AG04449 (cell line): Measurements from ENCODE around the gene STX3.
"Not testable (repeated sequence)": the region's sequence is repeated elsewhere in the genome, so short reads cannot be mapped to it uniquely, and the experiment has no call there.

Source experiments
- CTCF ChIA-PET: fragments of 350-600 bp; formaldehyde crosslinking; extraction: SDS; loops from one replicate; lab custom pipeline; 2021; ENCODE audit warnings: antibody characterized with exemption; lab: Yijun Ruan, JAX
- POLR2A ChIA-PET: fragments of 400-600, 350-600 bp; formaldehyde crosslinking; extraction: SDS; loops from one replicate; lab custom pipeline; 2020; ENCODE audit warnings: antibody characterized with exemption, inconsistent platforms; lab: Yijun Ruan, JAX
- DNase-seq: peaks from one replicate; pipeline ENCODE4 v3.0.0-alpha.2; 2010; ENCODE audit warnings: low read depth, low spot score
- H3K4me3 ChIP-seq: 2 replicates; pipeline ENCODE4 v1.5.1; 2011; ENCODE audit warnings: low read depth, mild to moderate bottlenecking, control low read depth, low read length
- TF ChIP-seq, protein P1 (sequence below): IDR thresholded peaks from one replicate; pipeline ENCODE4 v1.5.1; 2011; ENCODE audit warnings: mild to moderate bottlenecking, moderate library complexity, low read length, control low read depth, inconsistent platforms; ENCODE audit not compliant: insufficient read depth; ENCODE audit errors: missing control alignments

Gene STX3

DNA sequence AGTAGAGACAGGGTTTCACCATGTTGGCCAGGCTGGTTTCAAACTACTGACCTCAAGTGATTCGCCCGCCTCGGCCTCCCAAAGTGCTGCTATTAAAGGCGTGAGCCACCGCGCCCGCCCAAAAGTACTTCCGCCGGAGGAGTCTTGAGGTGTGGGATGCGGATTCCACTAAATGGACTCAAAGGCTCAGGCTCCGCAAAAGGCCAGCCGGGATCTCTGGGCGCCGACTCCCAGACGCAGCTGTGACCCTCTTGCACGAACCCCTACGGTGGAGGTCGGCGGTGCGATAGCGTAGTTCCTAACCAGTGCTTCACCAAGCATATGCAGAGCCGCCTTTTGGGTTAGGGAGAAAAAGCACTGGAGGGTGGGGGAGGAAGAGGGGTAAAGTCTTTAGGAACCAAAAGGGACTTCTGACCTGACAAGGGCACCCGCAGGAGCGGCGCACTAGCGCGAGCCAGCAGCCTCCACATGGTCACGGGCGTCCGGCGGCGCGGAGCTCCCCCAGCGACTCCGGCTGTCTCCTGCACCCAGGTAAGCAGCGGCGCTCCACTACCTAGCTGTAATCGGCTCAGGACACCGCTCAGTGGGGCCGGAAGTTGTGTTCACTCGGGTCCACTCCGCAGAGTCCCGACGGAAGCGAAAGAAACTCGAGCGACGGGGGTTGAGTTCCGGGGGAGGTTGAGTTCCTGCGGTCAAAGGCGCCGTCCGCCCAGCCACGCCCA, 55.2 kb downstream of the STX3 start, which contains the start of gene MRPL16:
MRPL16 (minus strand) TSS at position 590 of the 722 bp plus-strand sequence; CDS start at position 470, 120 bp downstream.
- TF ChIP-seq, protein P1, sequence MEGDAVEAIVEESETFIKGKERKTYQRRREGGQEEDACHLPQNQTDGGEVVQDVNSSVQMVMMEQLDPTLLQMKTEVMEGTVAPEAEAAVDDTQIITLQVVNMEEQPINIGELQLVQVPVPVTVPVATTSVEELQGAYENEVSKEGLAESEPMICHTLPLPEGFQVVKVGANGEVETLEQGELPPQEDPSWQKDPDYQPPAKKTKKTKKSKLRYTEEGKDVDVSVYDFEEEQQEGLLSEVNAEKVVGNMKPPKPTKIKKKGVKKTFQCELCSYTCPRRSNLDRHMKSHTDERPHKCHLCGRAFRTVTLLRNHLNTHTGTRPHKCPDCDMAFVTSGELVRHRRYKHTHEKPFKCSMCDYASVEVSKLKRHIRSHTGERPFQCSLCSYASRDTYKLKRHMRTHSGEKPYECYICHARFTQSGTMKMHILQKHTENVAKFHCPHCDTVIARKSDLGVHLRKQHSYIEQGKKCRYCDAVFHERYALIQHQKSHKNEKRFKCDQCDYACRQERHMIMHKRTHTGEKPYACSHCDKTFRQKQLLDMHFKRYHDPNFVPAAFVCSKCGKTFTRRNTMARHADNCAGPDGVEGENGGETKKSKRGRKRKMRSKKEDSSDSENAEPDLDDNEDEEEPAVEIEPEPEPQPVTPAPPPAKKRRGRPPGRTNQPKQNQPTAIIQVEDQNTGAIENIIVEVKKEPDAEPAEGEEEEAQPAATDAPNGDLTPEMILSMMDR = no peak
- ChIA-PET POLR2A (interaction anchor here (1.0 kb wide), 1 partner anchor 55 kb away, joined by 4 read pairs; the partner anchor contains the start of gene STX3), CTCF (interaction anchor here (1.4 to 4.0 kb wide), 4 partner anchors 9 to 56 kb away, joined by 3 to 35 read pairs (median 10); partner anchors contain the start of gene STX3)
- peak within 1 kb of the TSS; percentile 99 for H3K4me3 ChIP-seq
- DNase-seq = peak; percentile 36

DNA sequence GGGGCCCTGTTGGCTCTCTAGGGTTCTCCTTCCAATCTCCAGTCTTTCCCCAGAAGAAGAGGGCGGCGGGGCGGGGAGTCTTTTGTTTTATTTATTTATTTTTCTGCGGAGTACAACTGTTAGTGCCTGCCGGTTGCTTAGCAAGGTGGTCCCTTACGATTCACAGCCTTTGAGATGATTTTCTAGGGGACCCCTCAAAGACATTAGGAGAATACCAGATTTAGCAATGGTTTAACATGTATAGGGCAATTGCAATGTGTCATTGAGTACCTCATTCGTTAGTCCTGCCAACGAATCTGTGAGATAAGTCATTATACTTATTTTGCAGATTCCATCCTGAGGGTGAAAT, 55.7 kb downstream of the STX3 start:
- DNase-seq = no peak
- TF ChIP-seq, protein P1 = no peak
- POLR2A ChIA-PET = interaction anchor here (1.0 kb wide), 1 partner anchor 56 kb away, joined by 4 read pairs; the partner anchor contains the start of gene STX3
- CTCF ChIA-PET = interaction anchor here (3.0 to 4.0 kb wide), 2 partner anchors 10 to 56 kb away, joined by 16 to 35 read pairs; partner anchors contain the start of gene STX3
- H3K4me3 ChIP-seq = peak overlapping the region; percentile 99

DNA sequence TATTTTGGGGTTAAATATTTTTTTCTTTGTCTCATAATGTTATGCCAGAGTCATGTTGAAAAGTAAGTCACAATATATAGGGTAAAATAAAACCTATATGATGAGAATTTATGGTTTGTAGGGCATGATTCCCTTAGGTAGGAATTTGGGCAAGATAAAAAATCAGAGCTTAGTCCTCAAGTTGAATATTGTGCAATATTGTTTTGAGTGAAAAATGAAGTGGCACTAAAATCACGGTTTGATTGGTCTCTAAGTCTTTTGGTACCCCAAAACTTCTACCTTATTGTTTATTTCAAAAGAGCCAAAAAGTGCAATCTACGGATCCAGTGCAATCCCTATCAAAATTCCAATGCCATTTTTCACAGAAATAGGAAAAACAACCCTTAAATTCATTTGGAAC, 57.0 kb downstream of the STX3 start:
- TF ChIP-seq, protein P1 = no peak
- no peak overlapping the region for H3K4me3 ChIP-seq
- no peak for DNase-seq
- POLR2A ChIA-PET = no interaction called here
- CTCF ChIA-PET = interaction anchor here (0.5 to 0.7 kb wide), 2 partner anchors 11 to 59 kb away, joined by 3 read pairs; no protein-coding TSS in a partner anchor

DNA sequence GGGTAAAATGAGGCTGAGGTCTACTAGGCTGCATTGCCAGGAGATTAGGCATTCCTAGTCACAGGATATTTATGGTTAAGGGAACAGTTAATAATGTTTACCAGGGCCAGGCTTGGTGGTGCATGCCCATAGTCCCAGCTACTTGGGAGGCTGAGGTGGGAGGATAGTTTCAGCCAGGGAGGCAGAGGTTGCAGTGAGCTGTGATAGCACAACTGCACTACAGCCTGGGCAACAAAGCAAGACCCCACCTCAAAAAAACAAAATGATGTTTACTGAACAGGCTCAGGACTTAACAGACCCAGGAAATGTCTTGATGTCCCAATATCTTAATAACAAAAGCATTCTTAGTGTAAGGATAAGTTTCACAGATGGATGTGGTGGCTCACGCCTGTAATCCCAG, 58.2 kb downstream of the STX3 start:
- DNase-seq = no peak
- no peak overlapping the region for H3K4me3 ChIP-seq
- ChIA-PET POLR2A (no interaction called here), CTCF (no interaction called here)
- TF ChIP-seq, protein P1 = no peak

DNA sequence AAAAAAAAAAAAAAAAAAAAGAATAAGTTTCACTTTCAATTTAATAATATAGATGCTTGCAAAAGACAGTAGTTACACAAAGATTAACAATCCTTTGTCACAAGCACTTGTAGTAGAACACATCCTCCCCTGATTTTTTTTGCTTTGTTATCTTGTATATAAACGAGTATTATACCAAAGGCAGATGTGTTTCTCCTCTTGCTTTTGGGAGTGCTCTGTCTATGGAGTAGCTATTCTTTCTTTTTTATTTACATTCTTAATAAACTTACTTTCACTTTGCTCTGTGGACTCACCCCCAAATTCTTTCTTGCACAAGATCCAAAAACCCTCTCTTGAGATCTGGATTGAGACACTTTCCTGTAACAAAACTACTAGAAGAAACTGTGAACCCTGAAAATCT, 58.8 kb downstream of the STX3 start:
- CTCF ChIA-PET = no interaction called here

DNA sequence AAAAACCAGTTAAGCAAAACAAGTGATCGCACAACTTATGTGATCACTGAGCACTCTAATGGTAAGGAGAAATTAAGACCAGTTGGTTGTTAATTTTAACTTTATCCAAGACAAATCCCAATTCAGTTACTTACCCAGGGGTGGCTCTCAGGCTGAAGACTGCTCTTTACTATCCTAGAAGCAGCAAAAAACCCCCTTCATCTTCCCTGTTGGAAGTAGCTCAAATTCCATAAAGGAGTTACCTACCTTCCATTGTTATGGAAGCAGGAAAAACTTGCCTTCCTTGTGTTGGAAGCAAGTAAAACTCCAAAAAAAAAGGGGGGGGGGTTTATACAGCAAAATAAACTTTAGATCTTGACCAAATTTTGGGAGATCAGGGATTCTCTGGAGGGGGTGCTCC, 60.6 kb downstream of the STX3 start:
- DNase-seq = no peak
- H3K4me3 ChIP-seq = no peak overlapping the region
- CTCF ChIA-PET = interaction anchor here (1.1 kb wide), 1 partner anchor 136 kb away, joined by 4 read pairs; no protein-coding TSS in a partner anchor
- TF ChIP-seq, protein P1 = no peak
- POLR2A ChIA-PET = no interaction called here

More for the DNA sequence above, 58.8 kb downstream of the STX3 start:
- TF ChIP-seq, protein P1 = no peak
- no peak for DNase-seq
- POLR2A ChIA-PET = no interaction called here
- no peak overlapping the region for H3K4me3 ChIP-seq

DNA sequence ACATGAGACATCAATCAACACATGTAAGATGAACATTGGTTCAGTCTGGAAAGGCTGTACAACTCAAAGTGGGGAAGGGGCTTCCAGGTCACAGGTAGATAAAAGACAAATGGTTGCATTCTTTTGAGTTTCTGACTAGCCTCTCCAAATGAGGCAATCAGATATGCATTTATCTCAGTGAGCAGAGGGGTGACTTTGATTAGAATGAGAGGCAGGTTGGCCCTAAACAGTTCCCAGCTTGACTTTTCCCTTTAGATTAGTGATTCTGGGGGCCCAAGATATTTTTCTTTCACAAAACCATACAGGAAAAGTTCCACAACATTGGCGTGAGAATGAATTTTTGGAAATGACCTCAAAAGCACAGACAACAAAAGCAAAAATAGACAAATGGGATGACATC, 61.3 kb downstream of the STX3 start:
- DNase-seq, POLR2A ChIA-PET, H3K4me3 ChIP-seq: not testable (repeated sequence)
- CTCF ChIA-PET = interaction anchor here (1.1 kb wide), 1 partner anchor 136 kb away, joined by 4 read pairs; no protein-coding TSS in a partner anchor
